ENCODE results near the gene CPSF6.

GRCh38 chr12:69240631-69240995, 1.2 kb downstream of the CPSF6 start:
- TF ChIP-seq CTCF (conservative IDR thresholded peaks at IDR 0.05): no peak
- TF ChIP-seq EZH2 (IDR thresholded peaks at IDR 0.05; ENCODE audit: low read depth): no peak
